Fibroblast of the aortic adventitia (primary cell): Measurements from ENCODE around the gene CCDC38. TPM values are rescaled to one million over a fixed set of nuclear protein-coding genes. Genes with fewer than 3 reads are reported as not detected.

ENCODE experiments used
- DNase-seq: peaks from one replicate; pipeline ENCODE4 v3.0.0-alpha.2; 2010; ENCODE audit warnings: low read depth
- H3K4me3 ChIP-seq: 2 replicates; pipeline ENCODE4 v1.5.1; 2011; ENCODE audit warnings: low read depth, mild to moderate bottlenecking, control low read depth, low read length, moderate library complexity
- CTCF ChIP-seq: IDR thresholded peaks from 2 replicates; pipeline ENCODE4 v1.5.1; 2011; ENCODE audit warnings: mild to moderate bottlenecking, low read length, control low read depth, inconsistent platforms; ENCODE audit not compliant: insufficient read depth
- total RNA-seq: library from RNA; depleted of rRNA; stranded (reverse); fragments of >200 nt; gene quantifications from 2 replicates; pipeline ENCODE4 v1.2.3, GENCODE V29; 2012; ENCODE audit warnings: low replicate concordance

CCDC38 gene
- total RNA-seq, 1 donor = not detected

- DNase-seq = no peak
- TF ChIP-seq CTCF = no peak
- H3K4me3 ChIP-seq = peak overlapping the region; percentile 83
Measured at GRCh38 chr12:95859344-95859816, 83.0 kb downstream of the CCDC38 start.

GRCh38 chr12:95858451-95859343 is 83.7 kb downstream of the CCDC38 start, which contains the start of gene SNRPF:
TSS of gene SNRPF (plus strand) at chr12:95858952. CDS start at chr12:95859074, 122 bp downstream.
- DNase-seq = peak; percentile 97
- peak within 1 kb of the TSS; percentile 83 for H3K4me3 ChIP-seq
- TF ChIP-seq CTCF = no peak

GRCh38 chr12:95857799-95858198 is 84.6 kb downstream of the CCDC38 start:
- no peak for TF ChIP-seq CTCF
- peak overlapping the region; percentile 83 for H3K4me3 ChIP-seq
- DNase-seq = no peak

- DNase-seq = no peak
- no peak overlapping the region for H3K4me3 ChIP-seq
- TF ChIP-seq CTCF = no peak
Measured at GRCh38 chr12:95857156-95857555, 85.3 kb downstream of the CCDC38 start.

- no peak overlapping the region for H3K4me3 ChIP-seq
- no peak for DNase-seq
- no peak for TF ChIP-seq CTCF
Measured at GRCh38 chr12:95852133-95852532, 90.3 kb downstream of the CCDC38 start.

GRCh38 chr12:95851606-95852005 is 90.8 kb downstream of the CCDC38 start:
- H3K4me3 ChIP-seq = no peak overlapping the region
- TF ChIP-seq CTCF = no peak
- no peak for DNase-seq
